Measurements from ENCODE around the gene ARID5B. TPM values are rescaled to one million over a fixed set of nuclear protein-coding genes. Genes with fewer than 3 reads are reported as not detected.

Gene ARID5B, protein sequence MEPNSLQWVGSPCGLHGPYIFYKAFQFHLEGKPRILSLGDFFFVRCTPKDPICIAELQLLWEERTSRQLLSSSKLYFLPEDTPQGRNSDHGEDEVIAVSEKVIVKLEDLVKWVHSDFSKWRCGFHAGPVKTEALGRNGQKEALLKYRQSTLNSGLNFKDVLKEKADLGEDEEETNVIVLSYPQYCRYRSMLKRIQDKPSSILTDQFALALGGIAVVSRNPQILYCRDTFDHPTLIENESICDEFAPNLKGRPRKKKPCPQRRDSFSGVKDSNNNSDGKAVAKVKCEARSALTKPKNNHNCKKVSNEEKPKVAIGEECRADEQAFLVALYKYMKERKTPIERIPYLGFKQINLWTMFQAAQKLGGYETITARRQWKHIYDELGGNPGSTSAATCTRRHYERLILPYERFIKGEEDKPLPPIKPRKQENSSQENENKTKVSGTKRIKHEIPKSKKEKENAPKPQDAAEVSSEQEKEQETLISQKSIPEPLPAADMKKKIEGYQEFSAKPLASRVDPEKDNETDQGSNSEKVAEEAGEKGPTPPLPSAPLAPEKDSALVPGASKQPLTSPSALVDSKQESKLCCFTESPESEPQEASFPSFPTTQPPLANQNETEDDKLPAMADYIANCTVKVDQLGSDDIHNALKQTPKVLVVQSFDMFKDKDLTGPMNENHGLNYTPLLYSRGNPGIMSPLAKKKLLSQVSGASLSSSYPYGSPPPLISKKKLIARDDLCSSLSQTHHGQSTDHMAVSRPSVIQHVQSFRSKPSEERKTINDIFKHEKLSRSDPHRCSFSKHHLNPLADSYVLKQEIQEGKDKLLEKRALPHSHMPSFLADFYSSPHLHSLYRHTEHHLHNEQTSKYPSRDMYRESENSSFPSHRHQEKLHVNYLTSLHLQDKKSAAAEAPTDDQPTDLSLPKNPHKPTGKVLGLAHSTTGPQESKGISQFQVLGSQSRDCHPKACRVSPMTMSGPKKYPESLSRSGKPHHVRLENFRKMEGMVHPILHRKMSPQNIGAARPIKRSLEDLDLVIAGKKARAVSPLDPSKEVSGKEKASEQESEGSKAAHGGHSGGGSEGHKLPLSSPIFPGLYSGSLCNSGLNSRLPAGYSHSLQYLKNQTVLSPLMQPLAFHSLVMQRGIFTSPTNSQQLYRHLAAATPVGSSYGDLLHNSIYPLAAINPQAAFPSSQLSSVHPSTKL
- 1.3 and 1.5 TPM in 2 replicates for total RNA-seq (2014; rRNA removed; shearing (Covaris generic))
- polyA plus RNA-seq (2016; fragmentation: Nextera tagmentation; extraction: Ambion mirVana), result 1.6 and 2.2 TPM in 2 replicates
- long read RNA-seq, partial matches to known transcripts, result 0 of 2 reads
- long read RNA-seq, other reads (novel, unspliced or antisense), result 2 of 2 reads

DNA sequence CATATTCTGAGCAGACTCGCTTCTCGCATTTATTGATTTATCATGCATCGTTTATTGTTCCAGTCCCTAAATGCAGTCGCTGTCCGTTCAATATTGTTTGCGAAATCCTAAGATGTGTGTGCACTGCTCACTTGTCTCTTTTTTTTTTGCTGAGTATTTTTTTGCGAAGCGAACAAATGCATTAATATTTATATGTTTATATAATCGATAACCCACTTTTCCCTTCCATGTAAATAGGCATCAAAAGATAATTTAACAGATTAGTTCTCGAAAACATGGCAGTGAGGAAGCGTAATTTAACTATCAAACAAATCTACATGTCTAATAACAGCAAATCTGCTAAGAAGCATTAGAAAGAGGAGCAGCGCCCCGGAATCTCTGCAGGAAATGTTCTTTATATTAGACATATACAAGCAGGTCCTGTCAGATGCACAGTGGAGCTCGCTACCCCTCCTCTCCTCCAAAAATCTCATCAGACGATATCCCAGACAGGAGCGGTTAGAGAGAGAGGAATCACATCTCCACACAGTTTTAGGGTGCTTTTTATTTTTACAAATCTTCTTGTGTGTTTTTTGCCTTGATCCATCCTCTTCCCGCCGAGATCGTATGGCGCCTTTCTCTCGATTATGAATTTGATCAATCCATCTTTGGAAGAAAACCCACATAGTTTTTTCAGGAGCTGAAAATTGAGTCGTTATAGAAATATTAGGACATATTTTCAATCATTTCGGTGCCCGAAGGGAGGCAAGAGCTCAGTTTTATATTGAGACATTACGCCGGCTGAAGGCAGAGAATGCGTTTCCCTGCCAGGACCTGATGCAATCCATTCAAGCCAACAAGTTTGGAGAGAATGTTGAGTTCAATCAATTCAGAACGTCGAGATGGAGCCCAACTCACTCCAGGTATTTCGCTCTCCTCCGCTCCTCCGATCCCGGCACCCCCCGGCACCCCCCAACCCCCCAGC, at the start of gene ARID5B:
Gene ARID5B, plus strand, starts transcription at position 871 of the 964 bp plus-strand sequence. Its CDS starts 11 bp downstream, at position 882.
- Mint-ChIP-seq H3K27me3 (ENCODE audit: insufficient read depth, low read depth, poor library complexity) (peaks cover 53% of the 10 kb centered on the region), H3K27ac (peak within 1 kb of the TSS; percentile 99), H3K9me3 (no peaks in the 10 kb centered on the region), H3K4me1 (peaks cover 46% of the 10 kb centered on the region), H3K4me3 (peak within 1 kb of the TSS; percentile 93), H3K36me3 (ENCODE audit: low read depth) (no peaks in the 10 kb centered on the region; the same call in 2 of the 3 replicates)
- DNase-seq (ENCODE audit: low spot score) (peak; percentile 84), ATAC-seq (peak; percentile 7; the same call in 1 of the 3 replicates)
- Histone ChIP-seq H3K27ac (ENCODE audit: low read depth) (peak within 1 kb of the TSS; percentile 69; the same call in 1 of the 2 replicates), H3K4me1 (ENCODE audit: insufficient read depth) (peaks cover 34% of the 10 kb centered on the region), H3K79me2 (replicated peaks; ENCODE audit: insufficient read depth) (no peaks in the 10 kb centered on the region; the same call in 1 of the 2 replicates), H3K4me2 (peak within 1 kb of the TSS; percentile 99), H3K4me3 (peak within 1 kb of the TSS; percentile 76), H3K36me3 (ENCODE audit: insufficient read depth) (no peaks in the 10 kb centered on the region), H2AFZ (peak within 1 kb of the TSS; percentile 100), H4K20me1 (replicated peaks; ENCODE audit: insufficient read depth) (no peaks in the 10 kb centered on the region), H3K9me2 (ENCODE audit: insufficient read depth) (no peaks in the 10 kb centered on the region), H3K27me3 (ENCODE audit: insufficient read depth) (peaks cover 50% of the 10 kb centered on the region), H3F3A (replicated peaks; ENCODE audit: low read depth) (no peaks in the 10 kb centered on the region)
- TF ChIP-seq CREB1 (CRISPR knock-in tag; IDR thresholded peaks at IDR 0.05; ENCODE audit: low read depth) (no peak), EZH2 (IDR thresholded peaks at IDR 0.05; ENCODE audit: low read depth, unreplicated experiment) (peak; percentile 15)

- no peaks in the 10 kb centered on the region for H3K4me1 ChIP-seq (ENCODE audit: insufficient read depth)
- no peak overlapping the region for H3K4me2 ChIP-seq
- H3K27ac ChIP-seq (ENCODE audit: low read depth), result no peak overlapping the region
- H4K20me1 ChIP-seq (replicated peaks; ENCODE audit: insufficient read depth), result no peaks in the 10 kb centered on the region
- Mint-ChIP-seq H3K36me3 (ENCODE audit: low read depth) (no peaks in the 10 kb centered on the region), H3K27ac (no peak overlapping the region), H3K27me3 (ENCODE audit: insufficient read depth, low read depth, poor library complexity) (peaks cover 15% of the 10 kb centered on the region), H3K9me3 (no peaks in the 10 kb centered on the region), H3K4me3 (no peak overlapping the region), H3K4me1 (no peaks in the 10 kb centered on the region; the same call in 2 of the 3 replicates)
- no peak overlapping the region for H2AFZ ChIP-seq
- H3F3A ChIP-seq (replicated peaks; ENCODE audit: low read depth), result no peaks in the 10 kb centered on the region
- no peak overlapping the region for H3K4me3 ChIP-seq
- no peaks in the 10 kb centered on the region for H3K27me3 ChIP-seq (ENCODE audit: insufficient read depth)
- no peaks in the 10 kb centered on the region for H3K79me2 ChIP-seq (replicated peaks; ENCODE audit: insufficient read depth)
- ATAC-seq (no peak), DNase-seq (ENCODE audit: low spot score) (no peak)
- no peaks in the 10 kb centered on the region for H3K36me3 ChIP-seq (ENCODE audit: insufficient read depth)
- no peaks in the 10 kb centered on the region for H3K9me2 ChIP-seq (ENCODE audit: insufficient read depth)
- no peak for TF ChIP-seq ZNF114 (CRISPR knock-in tag; IDR thresholded peaks at IDR 0.05)
- TF ChIP-seq, protein P1, sequence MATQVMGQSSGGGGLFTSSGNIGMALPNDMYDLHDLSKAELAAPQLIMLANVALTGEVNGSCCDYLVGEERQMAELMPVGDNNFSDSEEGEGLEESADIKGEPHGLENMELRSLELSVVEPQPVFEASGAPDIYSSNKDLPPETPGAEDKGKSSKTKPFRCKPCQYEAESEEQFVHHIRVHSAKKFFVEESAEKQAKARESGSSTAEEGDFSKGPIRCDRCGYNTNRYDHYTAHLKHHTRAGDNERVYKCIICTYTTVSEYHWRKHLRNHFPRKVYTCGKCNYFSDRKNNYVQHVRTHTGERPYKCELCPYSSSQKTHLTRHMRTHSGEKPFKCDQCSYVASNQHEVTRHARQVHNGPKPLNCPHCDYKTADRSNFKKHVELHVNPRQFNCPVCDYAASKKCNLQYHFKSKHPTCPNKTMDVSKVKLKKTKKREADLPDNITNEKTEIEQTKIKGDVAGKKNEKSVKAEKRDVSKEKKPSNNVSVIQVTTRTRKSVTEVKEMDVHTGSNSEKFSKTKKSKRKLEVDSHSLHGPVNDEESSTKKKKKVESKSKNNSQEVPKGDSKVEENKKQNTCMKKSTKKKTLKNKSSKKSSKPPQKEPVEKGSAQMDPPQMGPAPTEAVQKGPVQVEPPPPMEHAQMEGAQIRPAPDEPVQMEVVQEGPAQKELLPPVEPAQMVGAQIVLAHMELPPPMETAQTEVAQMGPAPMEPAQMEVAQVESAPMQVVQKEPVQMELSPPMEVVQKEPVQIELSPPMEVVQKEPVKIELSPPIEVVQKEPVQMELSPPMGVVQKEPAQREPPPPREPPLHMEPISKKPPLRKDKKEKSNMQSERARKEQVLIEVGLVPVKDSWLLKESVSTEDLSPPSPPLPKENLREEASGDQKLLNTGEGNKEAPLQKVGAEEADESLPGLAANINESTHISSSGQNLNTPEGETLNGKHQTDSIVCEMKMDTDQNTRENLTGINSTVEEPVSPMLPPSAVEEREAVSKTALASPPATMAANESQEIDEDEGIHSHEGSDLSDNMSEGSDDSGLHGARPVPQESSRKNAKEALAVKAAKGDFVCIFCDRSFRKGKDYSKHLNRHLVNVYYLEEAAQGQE (IDR thresholded peaks at IDR 0.05; ENCODE audit: unreplicated experiment), result no peak
- TF ChIP-seq POLR2AphosphoS5 (IDR thresholded peaks at IDR 0.05; ENCODE audit: low read depth), result no peak
- TF ChIP-seq NANOG (IDR thresholded peaks at IDR 0.05; ENCODE audit: borderline replicate concordance), result no peak
- no peak for TF ChIP-seq ZNF331 (CRISPR knock-in tag; IDR thresholded peaks at IDR 0.05; ENCODE audit: low read depth)
- TF ChIP-seq EZH2 (IDR thresholded peaks at IDR 0.05; ENCODE audit: low read depth, unreplicated experiment), result no peak
- no peak for TF ChIP-seq ETS1 (IDR thresholded peaks at IDR 0.05)
- TF ChIP-seq CTCF (conservative IDR thresholded peaks at IDR 0.05; ENCODE audit: low read depth in 2 of 2), result no peak
- no peak for TF ChIP-seq STAT1 (IDR thresholded peaks at IDR 0.05; ENCODE audit: unreplicated experiment)
- TF ChIP-seq CREB1 (CRISPR knock-in tag; IDR thresholded peaks at IDR 0.05; ENCODE audit: low read depth), result no peak
- TF ChIP-seq EZH2phosphoT487 (IDR thresholded peaks at IDR 0.05; ENCODE audit: unreplicated experiment), result no peak
Measured at GRCh38 chr10:61852261-61852660, 49.2 kb upstream of the ARID5B start.

Measured in GM23338 (cell line).